Peyer's patch (tissue), 4 donors: ENCODE measurements around the gene SCG3.

Source experiments
- POLR2A ChIP-seq, 2 donors: fragments of 450-650 bp; IDR thresholded peaks; one replicate each; pipeline ENCODE4 v1.5.1; 2017; ENCODE audit warnings: antibody characterized with exemption in 2 of 2, mild to moderate bottlenecking in 2 of 2, moderate library complexity in 2 of 2
- TF ChIP-seq, protein P1 (sequence below), 6 experiments: fragments of 450-650 bp in 4 of 6; fragments of 200-600 bp in 2 of 6; sonication (generic) in 1 of 6; IDR thresholded peaks; one replicate each; pipeline ENCODE4 v1.5.1; 2017 to 2019; ENCODE audit warnings: antibody characterized with exemption in 6 of 6, mild to moderate bottlenecking in 3 of 6, moderate library complexity in 1 of 6

DNA sequence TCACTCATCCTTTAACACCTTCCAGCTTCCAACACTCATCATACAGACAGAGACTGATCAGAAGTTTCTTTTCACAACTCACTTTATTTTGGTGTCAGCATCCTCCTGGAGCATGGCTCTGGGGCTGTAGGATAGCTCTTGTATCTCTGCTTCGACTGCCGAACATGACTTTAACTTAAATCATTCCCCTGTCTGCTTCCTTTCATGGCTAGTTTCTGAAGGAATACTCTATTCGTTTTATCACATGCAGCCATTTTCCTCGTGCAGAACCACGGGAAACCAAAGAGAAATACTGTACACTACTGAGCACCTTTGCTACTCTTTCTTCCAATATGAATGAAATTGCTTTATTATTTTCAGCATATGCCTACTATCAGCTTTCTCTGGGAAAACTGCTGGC, 68.0 kb downstream of the SCG3 start:
- TF ChIP-seq, protein P1, sequence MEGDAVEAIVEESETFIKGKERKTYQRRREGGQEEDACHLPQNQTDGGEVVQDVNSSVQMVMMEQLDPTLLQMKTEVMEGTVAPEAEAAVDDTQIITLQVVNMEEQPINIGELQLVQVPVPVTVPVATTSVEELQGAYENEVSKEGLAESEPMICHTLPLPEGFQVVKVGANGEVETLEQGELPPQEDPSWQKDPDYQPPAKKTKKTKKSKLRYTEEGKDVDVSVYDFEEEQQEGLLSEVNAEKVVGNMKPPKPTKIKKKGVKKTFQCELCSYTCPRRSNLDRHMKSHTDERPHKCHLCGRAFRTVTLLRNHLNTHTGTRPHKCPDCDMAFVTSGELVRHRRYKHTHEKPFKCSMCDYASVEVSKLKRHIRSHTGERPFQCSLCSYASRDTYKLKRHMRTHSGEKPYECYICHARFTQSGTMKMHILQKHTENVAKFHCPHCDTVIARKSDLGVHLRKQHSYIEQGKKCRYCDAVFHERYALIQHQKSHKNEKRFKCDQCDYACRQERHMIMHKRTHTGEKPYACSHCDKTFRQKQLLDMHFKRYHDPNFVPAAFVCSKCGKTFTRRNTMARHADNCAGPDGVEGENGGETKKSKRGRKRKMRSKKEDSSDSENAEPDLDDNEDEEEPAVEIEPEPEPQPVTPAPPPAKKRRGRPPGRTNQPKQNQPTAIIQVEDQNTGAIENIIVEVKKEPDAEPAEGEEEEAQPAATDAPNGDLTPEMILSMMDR (IDR thresholded peaks at IDR 0.05) = no peak
- TF ChIP-seq POLR2A (IDR thresholded peaks at IDR 0.05) = no peak
